Activated naive CD4-positive, alpha-beta T cell treated with anti-CD3 and anti-CD28 coated beads, Interleukin-2, amount 50 U/mL, for 16 hours (primary cell): ENCODE data around the gene MYO15A.
A peak's percentile ranks its signal among the peaks of the same experiment; 100 is the strongest.

ENCODE experiments used
- DNase-seq: peaks from one replicate; pipeline ENCODE4 v3.0.0-alpha.2; 2020

MYO15A gene

DNA sequence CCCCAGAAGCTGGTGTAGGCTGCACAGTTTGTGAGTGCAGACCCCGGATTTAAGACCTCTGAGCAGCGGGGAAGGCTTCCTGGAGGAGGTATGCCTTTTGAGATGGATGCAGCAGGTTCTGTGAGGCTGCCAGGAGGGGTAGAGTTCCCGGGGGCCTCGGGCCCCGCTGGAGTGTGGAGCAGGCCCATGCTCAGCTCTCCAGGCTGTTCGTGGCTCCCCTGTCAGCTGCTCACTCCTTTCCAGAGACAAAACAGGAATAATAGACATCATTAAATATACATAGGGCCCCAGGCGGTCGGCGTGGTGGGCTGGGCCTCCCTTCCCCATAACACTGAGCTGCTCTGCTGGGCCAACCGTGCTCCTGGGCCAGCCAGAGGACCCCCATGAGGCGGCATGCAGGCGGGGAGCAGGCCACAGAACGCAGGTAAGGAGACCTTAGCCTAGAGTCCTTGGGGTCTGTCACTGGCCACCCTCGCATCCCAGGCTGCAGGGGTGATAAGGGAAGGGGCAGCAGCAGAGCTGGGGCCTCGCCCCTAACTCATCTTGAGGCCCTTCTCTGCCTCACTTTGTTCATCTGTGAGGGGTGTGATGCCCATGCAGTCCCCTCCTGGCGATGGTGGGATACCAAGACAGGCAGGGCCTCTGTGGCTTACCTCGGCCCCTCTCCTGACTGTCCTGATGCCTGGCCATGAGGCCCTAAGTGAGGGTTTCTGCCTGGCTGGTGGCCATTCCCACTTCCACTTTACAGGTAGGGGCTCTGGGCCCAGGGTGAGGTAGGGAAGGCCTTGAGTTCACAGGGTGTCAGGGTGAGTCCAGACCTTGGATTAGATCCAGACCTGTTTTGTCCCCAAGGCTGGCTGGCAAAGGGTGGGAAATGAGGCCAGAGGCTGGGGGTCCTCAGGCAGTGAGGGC, at the start of gene MYO15A:
Gene MYO15A (plus strand): TSS at position 356 of the 912 bp plus-strand sequence. CDS start 10,045 bp downstream, outside the sequence.
- DNase-seq: no peak

DNA sequence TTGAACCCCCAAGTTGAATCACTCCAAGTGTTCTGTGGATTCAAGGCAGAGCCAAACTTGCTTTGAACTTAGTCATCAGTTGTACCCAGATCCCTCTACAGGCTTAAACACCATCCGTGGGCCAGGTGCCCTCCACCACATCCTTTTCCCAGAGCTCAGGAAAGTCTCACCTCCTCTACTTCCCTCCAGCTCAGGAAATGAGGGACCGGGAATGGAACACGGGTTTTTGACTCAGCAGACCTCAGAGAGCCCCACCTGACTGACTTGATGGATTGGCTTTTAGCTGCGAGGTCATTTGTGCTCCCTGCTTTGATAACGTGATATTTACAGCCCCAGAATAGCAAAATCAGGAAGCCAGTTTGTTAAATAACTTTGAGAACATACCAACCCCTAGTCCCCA, 49.3 kb upstream of the MYO15A start:
- no peak for DNase-seq

DNA sequence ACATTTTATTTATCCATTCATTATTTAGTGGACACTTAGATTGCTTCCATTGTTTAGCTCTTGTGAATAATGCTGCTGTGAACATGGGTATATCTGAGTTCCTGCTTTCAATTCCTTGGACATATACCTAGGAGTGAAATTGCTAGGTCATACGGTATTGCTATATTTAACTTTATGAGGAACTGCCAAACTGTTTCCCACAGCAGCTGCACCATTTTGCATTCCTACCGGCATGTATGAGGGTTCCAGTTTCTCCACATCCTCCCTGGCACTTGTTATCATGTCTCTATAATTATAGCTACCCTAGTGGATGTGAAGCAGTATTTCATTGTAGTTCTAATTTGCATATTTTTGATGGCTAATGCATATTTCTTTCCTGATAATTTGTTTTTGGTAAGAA, 44.5 kb upstream of the MYO15A start:
- DNase-seq: no peak

- DNase-seq: no peak
Measured at GRCh38 chr17:18065546-18065945, 43.0 kb upstream of the MYO15A start.

- no peak for DNase-seq
Measured at GRCh38 chr17:18066866-18067265, 41.7 kb upstream of the MYO15A start.

DNA sequence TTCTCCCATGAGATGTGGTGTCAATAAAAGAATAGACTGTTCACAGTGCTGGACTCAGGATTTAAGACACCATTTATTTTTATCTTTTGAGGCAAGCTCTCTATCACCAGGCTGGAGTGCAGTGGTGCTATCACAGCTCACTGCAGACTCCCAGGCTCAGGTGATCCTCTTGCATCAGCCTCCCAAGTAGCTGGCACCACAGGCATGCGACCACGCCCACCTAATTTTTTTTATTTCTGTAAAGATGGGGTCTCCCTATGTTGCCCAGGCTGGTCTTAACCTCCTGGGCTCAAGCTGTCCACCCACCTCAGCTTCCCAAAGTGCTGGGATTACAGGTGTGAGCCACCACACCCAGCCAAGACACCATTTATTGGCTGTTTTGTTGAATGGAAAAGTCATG, 39.5 kb upstream of the MYO15A start:
- DNase-seq: no peak

DNA sequence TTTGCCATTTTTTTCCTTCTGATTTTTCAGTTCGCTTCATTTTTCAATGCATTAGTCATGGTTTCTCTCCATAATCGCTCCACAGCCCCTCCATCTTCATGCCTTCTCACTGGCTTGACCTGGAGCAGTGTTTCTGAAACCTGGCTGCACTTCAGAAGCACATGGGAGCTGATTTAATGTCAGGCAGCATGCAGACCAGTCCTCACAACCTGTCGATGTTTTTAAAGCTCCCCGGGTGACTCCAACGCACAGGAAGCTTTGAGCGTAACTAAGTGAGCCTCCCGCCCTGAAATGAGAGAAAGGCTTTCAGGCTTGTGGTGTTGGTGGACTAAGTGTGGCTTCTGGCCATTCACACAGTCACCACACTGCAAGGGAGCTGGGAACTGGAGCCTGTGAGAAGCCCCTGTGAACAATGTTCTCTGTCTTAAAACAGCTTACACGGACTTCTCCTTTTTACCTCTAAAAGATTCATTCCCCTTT, 37.7 kb upstream of the MYO15A start:
- no peak for DNase-seq

- no peak for DNase-seq
Measured at GRCh38 chr17:18071751-18072150, 36.8 kb upstream of the MYO15A start.

- no peak for DNase-seq
Measured at GRCh38 chr17:18074566-18075272, 33.8 kb upstream of the MYO15A start.

GRCh38 chr17:18076936-18077335, 31.6 kb upstream of the MYO15A start:
- DNase-seq: no peak

GRCh38 chr17:18079543-18079942, 29.0 kb upstream of the MYO15A start:
- DNase-seq: no peak

DNA sequence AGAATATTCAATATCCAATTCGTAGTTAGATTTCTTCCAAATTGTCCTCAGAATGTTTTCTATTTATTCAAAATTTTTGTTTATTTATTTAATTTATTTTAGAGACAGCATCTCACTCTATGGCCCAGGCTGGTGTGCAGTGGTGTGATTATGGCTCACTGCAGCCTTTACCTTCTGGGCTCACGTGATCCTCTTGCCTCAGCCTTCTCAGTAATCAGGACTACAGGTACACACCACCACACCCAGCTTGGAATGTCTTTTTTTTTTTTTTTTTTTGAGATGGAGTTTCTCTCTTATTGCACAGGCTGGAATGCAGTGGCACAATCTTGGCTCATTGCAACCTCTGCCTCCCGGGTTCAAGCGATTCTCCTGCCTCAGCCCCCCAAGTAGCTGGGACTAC, 24.3 kb upstream of the MYO15A start:
- no peak for DNase-seq

- DNase-seq: peak; percentile 88
Measured at GRCh38 chr17:18087610-18088491, 20.7 kb upstream of the MYO15A start, which contains the start of gene DRG2. TSS of gene DRG2 (plus strand) at chr17:18087948. CDS start at chr17:18088024, 76 bp downstream.

- DNase-seq: no peak
Measured at GRCh38 chr17:18089613-18090012, 18.9 kb upstream of the MYO15A start.

DNA sequence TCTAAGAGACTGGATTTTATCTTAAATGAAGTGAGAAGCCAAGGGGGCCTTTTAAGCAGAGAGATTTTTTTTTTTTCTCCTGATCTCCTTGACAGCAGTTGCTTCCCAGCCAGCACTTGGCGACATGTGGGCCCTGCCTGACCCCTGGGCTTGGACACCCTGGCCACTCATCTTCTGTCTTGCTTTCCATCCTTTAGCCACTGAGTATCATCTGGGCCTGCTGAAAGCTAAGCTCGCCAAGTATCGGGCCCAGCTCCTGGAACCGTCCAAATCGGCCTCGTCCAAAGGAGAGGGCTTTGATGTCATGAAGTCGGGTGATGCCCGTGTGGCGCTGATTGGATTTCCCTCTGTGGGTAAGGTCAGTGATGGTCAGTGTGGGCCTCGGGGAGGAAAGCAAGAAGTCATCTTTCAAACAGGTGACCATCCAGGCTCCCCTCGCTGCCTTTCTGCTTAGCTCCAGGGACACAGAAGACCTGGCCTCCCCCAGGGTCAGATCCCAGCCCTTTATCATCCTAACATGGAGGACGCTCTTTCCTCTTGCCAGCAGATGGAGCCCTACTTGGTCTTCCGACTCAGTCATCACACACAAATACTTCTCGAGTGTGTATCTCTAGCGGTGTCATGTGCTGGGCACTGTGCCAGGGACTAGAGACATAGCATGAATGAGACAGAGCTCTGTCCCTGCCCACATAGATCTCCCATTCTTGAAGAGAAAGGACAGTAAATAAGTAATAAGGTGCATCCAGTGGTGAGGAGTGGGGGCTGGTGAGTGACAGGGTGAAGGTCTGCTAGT, 14.7 kb upstream of the MYO15A start:
- DNase-seq: no peak

DNA sequence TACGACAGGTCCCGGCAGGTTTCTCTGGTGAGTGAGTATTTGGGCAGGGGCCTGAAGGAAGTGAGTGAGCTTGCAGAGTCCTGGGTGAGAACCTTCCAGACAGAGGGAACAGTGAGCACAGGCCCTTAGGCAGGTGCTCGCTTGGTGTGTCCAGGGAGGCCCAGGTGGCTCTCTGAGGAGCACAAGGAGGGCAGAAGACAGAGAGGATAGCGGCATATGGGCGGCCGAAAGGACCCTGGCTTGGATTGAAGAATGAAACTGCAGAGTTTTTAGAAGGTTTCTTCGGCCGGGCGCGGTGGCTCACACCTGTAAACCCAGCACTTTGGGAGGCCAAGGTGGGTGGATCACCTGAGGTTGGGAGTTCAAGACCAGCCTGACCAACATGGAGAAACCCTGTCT, 14.1 kb upstream of the MYO15A start:
- DNase-seq: no peak

- no peak for DNase-seq
Measured at GRCh38 chr17:18099516-18099915, 9.0 kb upstream of the MYO15A start.

- DNase-seq: no peak
Measured at GRCh38 chr17:18100616-18101015, 7.9 kb upstream of the MYO15A start.

DNA sequence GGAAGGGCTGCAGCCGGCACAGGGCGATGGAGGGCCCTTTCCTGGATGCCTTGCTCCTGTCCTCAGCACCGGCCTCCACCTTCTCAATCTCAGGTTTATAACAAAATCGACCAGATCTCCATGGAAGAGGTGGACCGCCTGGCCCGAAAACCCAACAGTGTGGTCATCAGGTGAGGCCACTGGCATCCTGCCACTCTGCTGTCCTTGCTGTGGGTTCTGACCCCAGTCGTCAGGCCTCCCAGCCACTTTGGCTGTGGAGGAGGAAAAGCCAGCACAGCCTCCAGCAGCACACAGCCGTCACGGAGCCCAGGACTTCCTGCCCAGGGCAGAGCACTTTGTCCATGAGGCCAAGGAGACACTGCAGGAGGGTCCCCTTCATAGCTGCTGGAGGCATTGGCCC, 6.7 kb upstream of the MYO15A start:
- no peak for DNase-seq

GRCh38 chr17:18102640-18103039, 5.9 kb upstream of the MYO15A start:
- DNase-seq: no peak

- DNase-seq: no peak
Measured at GRCh38 chr17:18105027-18105426, 3.5 kb upstream of the MYO15A start.

DNA sequence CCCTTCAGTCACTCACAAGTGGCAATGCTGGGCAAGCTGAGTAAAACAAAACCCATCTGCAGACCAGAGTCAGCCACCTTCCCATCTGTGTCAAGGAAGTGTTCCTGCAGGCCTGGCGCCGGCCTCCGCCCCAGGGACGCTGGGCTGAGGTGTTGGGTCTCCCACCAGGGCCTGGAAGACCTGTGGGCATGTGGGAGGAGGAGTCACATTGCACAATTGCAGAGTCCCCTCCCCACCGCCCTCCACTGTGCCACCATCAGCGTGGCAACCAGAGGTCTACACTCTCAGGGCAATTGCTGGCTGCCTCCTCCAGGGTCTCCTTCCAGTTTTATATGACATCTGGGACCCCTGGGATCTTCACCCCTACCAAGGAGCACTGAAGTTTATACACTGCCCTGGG, 3.0 kb upstream of the MYO15A start:
- DNase-seq: no peak
